Fibroblast of pulmonary artery (primary cell): ENCODE results near the gene NIPSNAP2.
"Not testable (repeated sequence)": the region's sequence is repeated elsewhere in the genome, so short reads cannot be mapped to it uniquely, and the experiment has no call there.

Source experiments
- DNase-seq: peaks from one replicate; pipeline ENCODE4 v3.0.0-alpha.2; 2010; ENCODE audit warnings: low read depth
- H3K4me3 ChIP-seq: replicated peaks from 2 replicates; pipeline ENCODE4 v1.5.1; 2011; ENCODE audit warnings: low read depth, mild to moderate bottlenecking, control low read depth, low read length, moderate library complexity
- CTCF ChIP-seq: IDR thresholded peaks from 2 replicates; pipeline ENCODE4 v1.5.1; 2011; ENCODE audit warnings: mild to moderate bottlenecking, control low read depth, low read length, inconsistent platforms; ENCODE audit errors: missing control alignments

The NIPSNAP2 gene

GRCh38 chr7:55951637-55952351, 12.6 kb upstream of the NIPSNAP2 start, which contains the start of gene MRPS17:
TSS of gene MRPS17 (plus strand) at chr7:55951877. CDS start at chr7:55953196, 1,319 bp downstream.
- DNase-seq: peak; percentile 88
- H3K4me3 ChIP-seq: peak within 1 kb of the TSS; percentile 82
- no peak for TF ChIP-seq CTCF

DNA sequence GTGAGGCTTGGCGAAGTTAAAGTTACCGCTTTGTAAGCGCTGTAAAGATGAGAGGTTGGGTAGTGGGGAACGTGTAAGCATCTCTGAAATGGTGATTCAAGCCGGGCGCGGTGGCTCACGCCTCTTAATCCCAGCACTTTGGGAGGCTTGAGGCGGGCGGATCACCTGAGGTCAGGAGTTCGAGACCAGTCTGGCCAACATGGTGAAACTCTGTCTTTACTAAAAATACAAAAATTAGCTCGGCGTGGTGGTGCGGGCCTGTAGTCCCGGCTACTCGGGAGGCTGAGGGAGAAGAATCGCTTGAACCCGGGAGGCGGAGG, 12.1 kb upstream of the NIPSNAP2 start:
- not testable (repeated sequence) for DNase-seq
- peak overlapping the region; percentile 82 for H3K4me3 ChIP-seq

DNA sequence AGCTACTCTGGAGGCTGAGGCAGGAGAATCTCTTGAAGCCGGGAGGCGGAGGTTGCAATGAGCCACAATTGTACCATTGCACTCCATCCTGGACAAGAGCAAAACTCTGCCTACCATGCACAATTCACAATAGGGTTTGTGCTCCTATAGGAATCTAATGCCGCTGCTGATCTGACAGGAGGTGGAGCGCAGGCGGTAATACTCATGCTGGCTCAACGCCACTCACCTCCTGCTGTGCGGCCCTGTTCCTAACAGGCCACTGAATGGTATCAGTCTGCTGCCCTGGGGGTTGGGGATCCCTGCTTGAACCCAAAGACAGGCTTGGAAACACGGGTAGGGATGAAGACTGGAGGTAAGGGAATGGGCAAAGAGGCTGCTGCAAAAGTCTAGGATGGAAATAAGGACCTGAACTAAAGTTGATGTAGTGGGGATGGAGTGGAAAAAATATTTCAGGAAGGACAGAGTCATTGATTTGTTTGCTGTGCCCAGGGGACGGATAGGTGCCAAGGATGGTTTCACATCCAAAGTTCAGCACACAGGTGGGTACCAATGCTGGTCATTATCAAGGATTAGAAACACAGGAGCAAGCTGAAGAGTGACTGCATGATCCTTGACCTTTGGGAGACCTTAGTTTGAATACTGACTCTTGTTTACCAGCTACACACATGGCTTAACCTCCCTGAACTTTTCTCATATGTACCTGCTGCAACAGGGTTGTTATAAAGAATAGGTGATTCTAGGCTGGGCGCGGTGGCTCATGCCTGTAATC, 10.5 kb upstream of the NIPSNAP2 start:
- no peak for DNase-seq
- no peak overlapping the region for H3K4me3 ChIP-seq
- no peak for TF ChIP-seq CTCF

DNA sequence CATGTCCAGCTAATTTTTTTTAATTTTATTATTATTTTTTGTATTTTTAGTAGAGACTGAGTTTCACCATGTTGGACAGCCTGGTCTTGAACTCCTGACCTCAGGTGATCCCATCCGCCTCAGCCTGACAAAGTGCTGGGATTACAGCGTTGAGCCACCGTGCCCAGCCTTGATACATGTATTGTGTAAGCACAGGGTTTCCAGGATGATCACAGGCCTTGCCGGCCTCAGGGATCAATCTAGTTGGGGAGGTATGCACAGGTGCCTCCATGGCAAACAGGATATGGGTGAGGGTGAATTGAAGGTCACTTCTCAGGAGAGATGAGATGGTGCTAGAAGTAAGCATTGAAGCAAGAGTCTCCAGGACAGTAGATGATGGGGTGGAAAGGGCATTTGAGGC, 7.2 kb upstream of the NIPSNAP2 start:
- TF ChIP-seq CTCF: no peak
- H3K4me3 ChIP-seq: no peak overlapping the region
- no peak for DNase-seq

- TF ChIP-seq CTCF: no peak
- DNase-seq: no peak
- no peak overlapping the region for H3K4me3 ChIP-seq
These were observed 2.4 kb upstream of the NIPSNAP2 start for GRCh38 chr7:55962014-55962413.

GRCh38 chr7:55963584-55964168, 709 bp upstream of the NIPSNAP2 start:
- no peak for TF ChIP-seq CTCF
- no peak for DNase-seq
- H3K4me3 ChIP-seq: peak overlapping the region; percentile 59

DNA sequence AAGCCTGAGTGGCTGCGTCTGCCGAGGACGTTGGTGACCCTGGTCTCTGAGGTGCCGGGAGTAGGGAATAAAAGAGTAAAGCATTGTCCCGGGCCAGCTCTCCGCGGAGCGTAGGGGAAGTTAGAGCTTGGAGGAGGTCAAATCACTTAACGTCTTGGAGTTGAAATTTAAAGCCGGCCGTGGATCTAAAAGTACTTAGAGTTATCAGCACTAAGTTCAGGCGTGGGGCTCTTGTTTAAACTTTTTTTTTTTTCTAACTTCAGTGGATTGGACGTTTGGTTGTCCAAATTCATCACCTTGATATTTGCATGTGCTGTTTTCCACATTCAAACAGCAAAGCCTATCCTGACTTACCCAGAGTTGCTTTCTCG, 700 bp downstream of the NIPSNAP2 start:
- peak; percentile 49 for DNase-seq
- H3K4me3 ChIP-seq: peak overlapping the region; percentile 67
- TF ChIP-seq CTCF: no peak
